D721Med (cell line): Measurements from ENCODE around the gene EHMT1.

Experiments used
- DNase-seq: peaks from one replicate; pipeline ENCODE4 v3.0.0; 2011; ENCODE audit warnings: low spot score; ENCODE audit not compliant: insufficient read length
- FAIRE-seq: peaks from 2 replicates; lab custom pipeline; 2011; peaks lifted over from hg19 to GRCh38; lab: Jason Lieb, UNC
- TF ChIP-seq, protein P1 (sequence below): IDR thresholded peaks from 2 replicates; pipeline ENCODE4 v1.5.1; 2012; ENCODE audit warnings: mild to moderate bottlenecking, control low read depth; ENCODE audit not compliant: insufficient read depth; ENCODE audit errors: missing control alignments

The EHMT1 gene

DNA sequence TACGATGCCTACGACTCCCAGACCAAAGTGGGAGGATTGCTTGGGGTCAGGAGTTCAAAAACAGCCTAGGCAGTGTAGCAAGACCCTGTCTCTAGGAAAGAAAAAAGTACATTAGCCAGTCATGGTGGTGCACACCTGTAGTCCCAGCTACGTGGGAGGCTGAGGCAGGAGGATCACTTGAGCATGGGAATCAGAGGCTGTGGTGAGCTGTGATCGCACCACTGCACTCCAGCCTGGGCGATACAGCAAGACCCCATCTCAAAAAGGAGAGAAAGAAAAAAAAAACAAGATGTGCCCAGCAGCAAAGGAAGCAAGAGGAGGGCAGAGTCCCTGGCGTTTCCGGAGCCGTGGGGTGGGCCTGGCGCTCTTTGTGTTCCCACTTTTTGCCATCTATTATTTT is 179.3 kb downstream of the EHMT1 start:
- no peak for FAIRE-seq
- TF ChIP-seq, protein P1, sequence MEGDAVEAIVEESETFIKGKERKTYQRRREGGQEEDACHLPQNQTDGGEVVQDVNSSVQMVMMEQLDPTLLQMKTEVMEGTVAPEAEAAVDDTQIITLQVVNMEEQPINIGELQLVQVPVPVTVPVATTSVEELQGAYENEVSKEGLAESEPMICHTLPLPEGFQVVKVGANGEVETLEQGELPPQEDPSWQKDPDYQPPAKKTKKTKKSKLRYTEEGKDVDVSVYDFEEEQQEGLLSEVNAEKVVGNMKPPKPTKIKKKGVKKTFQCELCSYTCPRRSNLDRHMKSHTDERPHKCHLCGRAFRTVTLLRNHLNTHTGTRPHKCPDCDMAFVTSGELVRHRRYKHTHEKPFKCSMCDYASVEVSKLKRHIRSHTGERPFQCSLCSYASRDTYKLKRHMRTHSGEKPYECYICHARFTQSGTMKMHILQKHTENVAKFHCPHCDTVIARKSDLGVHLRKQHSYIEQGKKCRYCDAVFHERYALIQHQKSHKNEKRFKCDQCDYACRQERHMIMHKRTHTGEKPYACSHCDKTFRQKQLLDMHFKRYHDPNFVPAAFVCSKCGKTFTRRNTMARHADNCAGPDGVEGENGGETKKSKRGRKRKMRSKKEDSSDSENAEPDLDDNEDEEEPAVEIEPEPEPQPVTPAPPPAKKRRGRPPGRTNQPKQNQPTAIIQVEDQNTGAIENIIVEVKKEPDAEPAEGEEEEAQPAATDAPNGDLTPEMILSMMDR = no peak
- DNase-seq = no peak

DNA sequence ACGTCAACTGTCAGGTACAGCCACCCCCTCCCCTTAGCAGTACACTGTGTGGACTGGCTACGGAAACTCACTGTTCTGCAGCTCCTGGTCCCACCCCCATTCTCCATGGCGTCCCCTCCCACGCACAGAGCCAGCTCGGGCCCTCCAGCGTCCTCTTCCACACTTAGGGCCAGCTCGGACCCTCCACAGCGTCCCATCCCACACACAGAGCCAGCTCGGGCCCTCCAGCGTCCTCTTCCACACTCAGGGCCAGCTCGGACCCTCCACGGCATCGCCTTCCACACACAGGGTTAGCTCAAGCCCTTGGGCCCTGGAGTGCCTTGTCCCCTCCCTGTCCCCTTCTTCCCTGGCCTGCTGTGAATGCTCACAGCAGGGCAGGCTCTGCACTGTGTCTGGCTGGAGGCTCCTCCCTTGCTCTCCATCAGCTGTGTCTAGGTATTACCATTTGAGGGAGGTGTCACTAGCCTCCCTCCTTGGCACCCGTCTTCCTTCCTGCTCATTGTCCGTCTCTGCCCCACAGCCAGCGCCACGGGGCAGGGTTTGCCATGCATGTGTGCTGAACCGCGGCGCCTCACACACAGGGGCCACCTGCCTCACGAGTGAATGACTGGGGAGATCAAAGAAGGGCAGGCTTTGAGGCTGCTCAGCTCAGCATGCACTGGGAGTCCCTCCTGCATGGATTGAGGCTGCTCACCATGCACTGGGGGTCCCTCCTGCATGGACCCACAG is 180.3 kb downstream of the EHMT1 start:
- FAIRE-seq = no peak
- DNase-seq = no peak
- TF ChIP-seq, protein P1 = no peak

DNA sequence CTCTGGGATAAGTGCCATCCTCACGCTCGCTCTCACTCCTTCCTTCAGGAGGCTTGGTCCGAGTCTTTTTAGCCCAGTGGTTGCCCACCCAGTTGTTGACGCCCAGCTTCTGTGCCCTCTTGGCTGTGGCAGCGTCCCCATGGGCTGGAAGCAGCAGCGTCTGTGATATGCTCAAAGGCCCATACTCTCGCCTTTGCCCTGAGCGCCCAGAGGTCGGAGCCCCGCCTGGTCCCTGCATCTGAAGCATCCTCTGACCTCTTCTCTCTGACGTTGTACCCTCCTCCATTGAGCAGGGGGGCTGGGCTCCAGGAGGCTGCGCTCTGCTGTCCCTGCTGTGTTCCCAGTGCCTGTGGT is 180.8 kb downstream of the EHMT1 start:
- TF ChIP-seq, protein P1 = no peak
- no peak for DNase-seq
- FAIRE-seq = no peak

DNA sequence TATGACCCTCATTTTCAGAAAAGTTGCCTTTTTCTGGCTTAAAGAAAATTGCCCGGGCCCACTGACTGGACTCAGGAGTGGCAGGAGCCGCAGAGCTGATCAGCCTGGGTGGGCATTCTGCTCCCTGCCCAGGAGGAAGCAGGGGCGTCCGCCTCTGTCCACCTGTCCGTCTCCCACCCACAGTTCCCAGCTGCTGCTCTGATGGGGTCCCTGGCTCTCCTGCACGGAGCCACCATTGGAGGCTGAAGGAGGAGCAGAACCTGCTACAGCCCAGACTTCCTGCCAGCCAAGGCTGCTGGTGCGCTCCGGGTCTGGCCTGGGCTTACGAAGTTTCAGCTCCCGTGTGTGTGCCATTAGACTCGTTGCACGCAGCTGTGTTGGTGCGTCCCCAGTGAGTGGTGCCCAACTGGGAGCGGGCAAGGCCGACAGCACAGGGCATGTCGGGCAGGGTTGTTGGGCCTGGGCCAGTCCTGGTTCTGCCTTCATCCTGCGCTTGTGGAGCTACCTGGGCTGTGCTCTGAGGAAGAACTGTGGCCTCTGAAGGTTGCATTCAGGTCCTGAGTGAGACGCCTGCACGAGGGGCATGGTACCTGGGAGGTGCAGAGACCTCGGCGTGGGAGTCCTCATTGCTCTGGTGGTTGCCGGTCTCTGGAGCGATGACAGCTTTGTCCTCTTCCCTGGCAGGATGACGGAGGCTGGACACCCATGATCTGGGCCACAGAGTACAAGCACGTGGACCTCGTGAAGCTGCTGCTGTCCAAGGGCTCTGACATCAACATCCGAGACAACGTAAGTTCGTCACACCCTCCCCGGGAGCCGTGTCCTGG is 181.6 kb downstream of the EHMT1 start:
- FAIRE-seq (no peak), DNase-seq (no peak)
- TF ChIP-seq, protein P1 = no peak

DNA sequence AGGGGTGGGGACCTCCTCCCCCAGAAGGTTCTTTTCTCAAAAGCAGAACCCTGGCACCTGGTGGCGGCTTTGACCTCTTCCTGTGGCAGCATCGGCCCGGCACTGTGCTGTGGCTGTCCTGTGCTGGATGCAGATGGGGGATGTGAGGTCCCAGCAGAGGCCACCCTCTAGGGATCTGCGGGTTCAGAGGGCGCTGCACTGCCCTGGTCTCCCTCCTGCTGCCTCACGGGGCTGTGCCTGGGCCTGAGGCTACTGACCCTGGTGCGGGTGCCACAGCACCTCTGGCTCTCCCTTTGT is 182.2 kb downstream of the EHMT1 start:
- FAIRE-seq = no peak
- TF ChIP-seq, protein P1 = no peak
- DNase-seq = no peak

DNA sequence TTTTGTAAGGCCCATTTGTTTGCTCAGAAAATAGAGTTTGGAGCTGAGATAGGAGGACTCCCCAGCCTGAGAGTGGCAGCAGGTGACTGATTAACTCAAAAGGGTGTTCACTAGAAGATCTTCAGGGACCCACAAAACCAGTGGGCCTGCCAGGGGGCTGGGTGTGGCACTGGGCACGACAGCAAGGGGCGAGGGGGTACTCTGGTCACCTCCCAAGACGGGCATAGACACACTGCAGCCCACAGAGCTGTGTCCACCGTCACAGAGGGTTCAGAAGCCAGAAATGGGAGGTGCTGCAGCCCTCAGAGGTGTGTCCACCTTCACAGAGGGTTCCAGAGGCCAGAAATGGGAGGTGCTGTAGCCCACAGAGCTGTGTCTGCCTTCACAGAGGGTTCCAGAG is 183.2 kb downstream of the EHMT1 start:
- TF ChIP-seq, protein P1 = no peak
- FAIRE-seq = no peak
- DNase-seq = no peak
